Myocyte (in vitro differentiated cells): ENCODE results near the gene CSF1R. TPM values are rescaled to one million over a fixed set of nuclear protein-coding genes. Genes with fewer than 3 reads are reported as not detected.

ENCODE experiments used
- DNase-seq: peaks from one replicate; pipeline ENCODE4 v3.0.0-alpha.2; 2012; ENCODE audit warnings: low read depth
- polyA plus RNA-seq: library from polyadenylated mRNA; unstranded; fragments of >200 nt; gene quantifications from one replicate; pipeline ENCODE4 v1.2.1, GENCODE V29; 2012; ENCODE audit warnings: missing spikeins
- total RNA-seq: library from RNA; depleted of rRNA; stranded (reverse); fragments of >200 nt; gene quantifications from 2 replicates; pipeline ENCODE4 v1.2.3, GENCODE V29; 2014

Gene CSF1R
- total RNA-seq = not detected in 2 replicates
- 0.78 TPM for polyA plus RNA-seq

DNA sequence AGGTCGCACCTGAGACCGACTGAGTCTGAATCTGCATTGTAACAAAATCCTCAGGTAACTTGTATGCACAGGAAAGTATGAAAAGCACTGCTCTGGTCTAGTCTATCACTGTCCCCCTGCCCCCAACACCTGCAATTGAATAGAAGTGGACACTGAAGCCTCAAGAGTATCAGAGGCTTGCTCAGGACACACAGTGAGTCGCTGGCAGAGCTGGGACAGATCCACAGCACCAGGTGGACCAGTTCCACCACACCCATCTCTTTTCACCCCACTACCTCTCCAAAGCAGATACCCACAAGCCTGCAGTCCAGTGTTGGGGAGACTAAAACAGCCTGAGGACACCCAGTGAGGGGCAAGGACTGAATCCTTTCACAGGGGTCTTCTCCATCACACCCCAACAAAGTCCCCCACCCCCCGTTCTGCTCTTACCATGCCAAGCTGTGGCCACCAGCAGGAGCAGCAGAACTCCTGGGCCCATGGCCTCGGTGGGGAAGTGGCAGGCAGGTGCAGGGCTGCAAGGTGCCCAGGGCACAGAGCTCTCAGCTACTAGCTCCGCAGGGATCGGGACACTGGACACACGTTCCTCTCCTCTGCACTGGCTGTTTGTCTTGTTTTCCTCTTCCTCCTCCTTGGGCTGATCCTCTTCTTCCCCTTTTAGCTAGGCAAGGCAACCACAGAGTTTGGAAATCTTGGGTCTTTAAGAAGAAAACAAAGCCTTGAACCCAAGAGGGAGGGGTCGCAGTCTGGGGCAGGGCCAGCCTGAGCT, at the start of gene CSF1R:
CSF1R (minus strand) TSS at position 605 of the 766 bp plus-strand sequence; CDS start at position 478, 127 bp downstream.
- no peak for DNase-seq

DNA sequence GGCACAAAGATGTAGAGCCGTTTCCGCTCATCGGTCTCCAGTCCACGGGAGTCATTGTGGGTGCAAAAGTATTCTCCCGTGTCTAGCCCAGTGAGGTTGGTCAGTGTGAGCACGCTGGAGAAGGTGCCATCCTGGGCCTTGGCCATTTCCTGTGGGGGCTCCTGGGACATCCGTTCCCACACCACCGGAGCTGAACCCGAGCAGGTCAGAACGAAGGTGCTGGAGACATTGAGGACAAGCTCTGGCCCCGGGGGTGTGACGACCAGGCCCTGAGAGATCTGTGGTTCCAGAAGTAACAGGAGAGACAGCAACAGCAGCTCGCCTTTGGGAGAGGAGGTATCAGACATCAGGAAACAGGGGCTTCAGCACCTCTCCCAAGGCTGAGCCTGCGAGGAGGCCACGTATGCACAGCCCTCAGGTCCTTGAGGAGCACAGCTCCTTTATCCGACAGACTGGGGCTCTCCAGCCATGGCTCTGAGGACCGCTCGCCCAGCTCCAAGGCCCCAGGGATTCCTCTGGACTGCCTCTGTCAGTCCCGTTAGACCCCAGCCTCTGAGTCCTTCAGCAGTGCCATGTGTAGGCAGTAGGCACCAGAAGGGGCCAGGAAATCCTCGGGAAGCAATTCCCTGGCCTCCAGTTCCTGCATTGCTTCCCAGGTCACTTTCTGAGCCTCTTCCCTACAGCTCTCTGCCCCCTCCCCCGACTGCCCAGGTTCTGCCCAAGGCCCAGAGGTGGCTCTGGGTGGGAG, 49.4 kb upstream of the CSF1R start:
- DNase-seq = no peak

DNA sequence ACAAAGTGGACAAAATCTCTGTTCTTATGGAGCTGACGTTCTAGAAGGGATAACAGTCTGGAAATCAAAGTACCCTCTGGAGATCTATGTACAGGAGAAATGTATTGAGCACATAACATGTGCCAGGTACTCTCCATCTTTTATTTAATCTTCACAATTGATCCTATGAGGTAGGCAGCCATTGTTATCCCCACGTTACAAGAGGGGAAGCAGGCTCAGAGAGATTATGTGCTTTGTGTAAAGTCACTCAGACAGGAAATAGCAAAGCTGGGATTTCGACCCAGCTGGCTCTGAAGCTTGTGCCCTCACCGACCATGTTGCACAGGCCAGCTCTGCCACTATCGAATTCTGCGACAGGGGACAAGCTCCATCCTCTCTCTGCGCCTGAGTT, 47.8 kb upstream of the CSF1R start:
- DNase-seq = no peak

DNA sequence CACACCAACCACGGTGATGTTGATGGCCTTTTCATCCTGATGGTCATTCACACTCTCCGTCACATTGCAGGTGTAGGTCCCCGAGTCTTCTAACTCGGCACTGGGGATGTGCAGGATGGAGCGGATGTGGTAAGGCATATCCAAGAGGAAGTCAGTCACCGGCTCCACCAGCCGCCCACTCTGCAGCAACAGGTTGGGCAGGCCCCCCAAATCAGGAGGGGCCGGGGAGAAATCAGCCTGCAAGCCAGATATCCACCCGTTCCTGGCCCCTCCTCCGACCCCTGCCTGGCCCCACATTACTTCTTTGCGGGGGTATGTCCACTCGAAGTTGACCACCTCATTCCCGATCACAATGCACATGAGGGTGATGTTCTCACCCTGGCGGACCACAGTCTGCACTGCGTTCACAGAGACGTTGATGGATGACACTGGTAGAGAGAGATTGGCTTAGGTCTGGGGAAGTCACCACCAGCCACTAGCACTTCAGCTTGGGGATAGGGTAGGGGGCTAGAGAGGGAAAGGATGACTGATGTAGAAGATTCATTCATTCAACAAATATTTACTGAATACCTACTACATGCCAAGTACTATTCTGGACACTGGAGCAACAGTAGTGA, 47.3 kb upstream of the CSF1R start:
- no peak for DNase-seq

DNA sequence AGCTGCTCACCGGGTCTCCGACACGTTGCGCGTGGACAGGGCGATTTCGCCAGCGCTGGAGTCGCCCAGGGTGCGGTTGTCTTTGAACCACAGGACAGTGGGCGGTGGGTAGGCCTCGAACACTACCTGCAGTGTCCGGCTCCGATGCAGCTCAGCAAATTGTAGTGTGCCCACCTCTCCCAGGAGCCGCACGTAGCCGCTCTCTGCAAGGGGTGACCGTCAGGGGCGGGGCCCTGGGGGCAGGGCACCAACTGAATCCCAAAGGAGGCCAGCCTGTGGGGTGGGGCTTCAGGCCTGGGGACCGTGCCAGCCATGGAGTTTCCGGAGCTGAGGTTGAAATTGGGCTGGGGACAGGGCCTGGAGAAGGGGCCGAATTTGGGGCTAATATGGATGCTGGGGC, 46.4 kb upstream of the CSF1R start:
- no peak for DNase-seq

DNA sequence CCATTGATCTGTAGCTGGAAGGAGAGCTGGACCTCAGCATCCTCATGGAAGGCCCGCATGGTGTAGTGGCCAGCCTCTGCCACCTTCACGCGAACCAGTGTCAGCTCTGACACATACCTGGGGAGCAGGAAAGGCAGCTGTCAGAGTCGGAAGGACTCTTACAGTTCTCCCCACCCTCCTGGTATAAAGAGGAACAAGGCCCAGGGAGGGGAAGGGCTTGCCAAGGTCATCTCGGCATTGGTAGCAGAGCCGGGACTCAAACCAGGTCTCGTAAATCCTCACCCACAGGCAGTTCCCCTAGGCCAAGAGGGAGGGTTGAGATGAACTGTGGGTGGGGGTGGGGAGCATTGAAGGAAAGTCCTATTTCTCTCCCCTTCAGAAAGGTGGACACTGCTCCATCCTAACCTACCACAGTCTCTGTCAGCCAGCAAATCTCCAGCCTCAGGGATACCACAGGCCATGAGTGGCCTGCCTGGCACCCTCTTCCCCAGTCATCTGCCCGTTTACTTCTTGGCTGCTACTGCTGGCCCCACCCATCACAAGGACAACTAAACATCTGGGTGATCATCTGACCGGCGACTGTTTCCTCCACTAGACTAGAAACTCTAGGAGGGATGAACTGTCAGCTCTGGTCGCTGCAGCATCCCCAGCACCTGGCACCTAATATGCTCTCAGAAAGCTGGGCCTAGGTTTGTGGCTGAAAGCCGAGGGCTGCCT, 45.8 kb upstream of the CSF1R start:
- DNase-seq = no peak

DNA sequence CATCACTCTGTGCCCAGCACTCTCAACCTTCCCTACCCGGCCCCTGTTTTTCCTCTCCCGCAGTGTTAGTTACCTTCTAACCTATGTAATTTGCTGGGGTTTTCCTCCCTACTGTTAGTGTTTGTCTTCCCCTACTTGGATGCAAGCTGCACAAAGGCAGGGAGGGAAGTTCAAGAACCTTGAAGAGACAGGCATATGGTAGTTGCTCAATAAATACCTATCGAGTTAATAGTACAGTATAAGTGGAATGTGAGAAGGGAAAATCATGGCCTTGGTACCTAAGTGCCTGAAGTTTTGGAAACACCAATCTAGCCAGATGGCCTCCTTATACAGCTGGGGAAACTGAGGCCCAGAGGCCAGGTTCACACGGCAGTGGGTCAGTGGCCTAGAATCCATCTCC, 45.1 kb upstream of the CSF1R start:
- no peak for DNase-seq

DNA sequence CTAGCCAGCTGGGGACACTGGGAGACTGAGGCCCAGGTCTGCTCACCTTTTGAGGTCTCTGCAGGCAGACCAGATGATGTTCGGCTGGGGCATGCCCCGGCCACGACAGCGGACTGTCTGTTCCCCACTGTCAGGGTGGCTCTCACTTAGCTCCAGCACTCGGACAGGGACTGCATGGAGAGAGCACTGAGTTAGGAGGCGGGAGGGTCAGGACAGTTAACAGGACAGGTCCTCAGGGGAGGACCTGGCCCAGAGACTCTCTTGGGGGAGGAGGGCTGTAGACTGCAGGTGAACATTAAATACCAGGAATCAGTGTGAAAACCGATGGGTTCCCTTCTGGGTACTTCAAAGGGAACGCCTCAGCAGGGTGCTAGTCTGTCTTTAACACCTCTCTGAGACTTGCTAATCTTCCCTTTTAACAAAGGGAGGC, 44.2 kb upstream of the CSF1R start:
- DNase-seq = no peak

DNA sequence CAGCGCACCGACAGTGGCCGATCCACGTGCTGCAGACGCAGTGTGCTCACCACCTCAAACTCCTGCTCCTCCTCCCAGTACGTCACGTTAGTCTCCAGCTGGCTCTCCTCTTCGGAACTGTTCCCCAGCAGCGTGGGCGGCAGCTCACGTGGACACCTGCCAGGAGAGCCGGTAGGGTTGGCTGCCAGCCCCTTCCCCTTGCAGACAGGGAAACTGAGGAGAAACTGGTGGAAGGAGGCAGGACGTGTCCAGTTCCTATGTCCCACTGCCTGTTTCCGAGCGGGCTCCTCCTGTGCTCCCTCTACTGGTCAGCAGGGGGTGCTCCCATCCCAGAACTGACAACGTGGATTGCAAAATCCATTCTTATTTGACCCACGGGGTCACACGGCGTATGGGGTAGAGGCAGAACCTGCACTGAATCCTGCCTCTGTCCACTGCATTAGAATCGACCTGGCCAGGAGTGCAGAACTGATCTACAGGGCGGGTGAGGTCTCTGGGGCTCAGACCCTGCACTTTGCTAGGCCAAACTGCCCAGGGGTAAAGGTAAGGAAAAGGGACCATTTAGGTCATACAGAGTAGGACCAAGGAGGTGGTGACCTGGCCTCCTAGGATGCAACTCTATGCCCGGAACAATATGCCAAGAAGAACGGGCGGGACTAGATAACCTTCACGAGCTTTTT, 43.6 kb upstream of the CSF1R start:
- DNase-seq = peak; percentile 72

DNA sequence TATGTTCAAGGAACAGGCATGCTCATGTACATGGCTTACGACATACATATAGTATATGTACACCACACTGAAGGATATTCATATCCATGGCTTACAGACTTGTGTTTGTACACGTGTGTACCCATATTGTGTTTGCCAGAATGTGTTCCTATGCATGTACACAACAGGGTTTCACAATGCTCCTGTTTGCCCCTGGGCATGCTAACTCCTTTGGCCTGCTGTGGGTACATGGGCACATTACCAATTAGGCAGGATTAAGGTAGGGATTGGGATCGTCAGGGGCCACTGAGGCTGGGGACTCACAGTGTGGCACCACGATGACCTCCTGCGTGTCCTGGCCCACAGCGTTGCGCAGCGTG, 43.1 kb upstream of the CSF1R start:
- no peak for DNase-seq

DNA sequence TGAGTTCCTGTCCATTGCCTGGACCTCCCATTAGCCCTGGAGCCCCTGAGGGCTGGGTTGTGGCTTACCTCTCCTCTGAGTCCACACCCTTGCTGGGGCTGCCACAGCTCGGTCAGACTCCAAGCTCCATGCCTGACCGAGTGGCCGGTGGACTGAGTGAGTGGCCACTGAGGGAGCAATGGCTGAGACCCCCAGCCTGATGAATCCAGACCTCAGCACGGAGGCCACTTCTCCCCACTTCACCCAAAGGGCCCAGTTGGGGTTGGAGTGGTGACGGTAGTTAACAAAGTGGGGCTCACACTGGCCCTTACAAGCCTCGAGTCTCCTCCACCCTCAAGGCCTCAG, 40.5 kb upstream of the CSF1R start:
- no peak for DNase-seq

DNA sequence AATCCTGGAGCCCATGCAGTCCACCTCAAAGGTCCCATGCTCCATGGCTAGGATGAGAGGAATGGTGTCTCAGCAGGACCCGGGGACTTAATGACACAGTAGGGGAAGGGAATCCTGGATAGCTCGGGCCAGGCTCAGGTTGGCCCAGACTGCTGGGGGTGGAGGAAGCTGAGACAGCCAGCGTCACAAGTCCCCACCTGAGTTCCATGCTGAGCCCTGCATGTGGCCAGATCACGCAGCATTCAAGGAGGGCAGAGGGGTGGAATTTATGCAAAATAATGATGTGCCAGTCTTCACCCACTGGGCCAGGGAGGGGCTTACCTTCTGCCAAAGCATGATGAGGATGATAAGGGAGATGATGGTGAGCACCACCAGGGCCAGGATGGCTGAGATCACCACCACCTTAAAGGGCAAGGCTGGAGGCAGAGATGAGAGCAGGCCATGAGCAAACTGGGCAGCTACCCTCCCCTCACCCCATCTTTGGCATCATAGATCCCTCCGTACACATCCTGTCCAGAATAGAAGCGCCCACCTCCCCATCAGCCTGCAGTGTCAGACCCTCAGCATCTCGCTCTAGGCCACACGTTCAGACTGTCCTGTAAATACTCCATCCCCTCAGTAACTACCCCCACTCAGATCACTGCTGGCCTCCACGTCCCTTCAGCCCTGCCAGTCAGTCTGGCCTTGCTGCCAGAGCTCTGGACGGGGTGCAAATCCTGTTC, 40.0 kb upstream of the CSF1R start:
- DNase-seq = no peak

DNA sequence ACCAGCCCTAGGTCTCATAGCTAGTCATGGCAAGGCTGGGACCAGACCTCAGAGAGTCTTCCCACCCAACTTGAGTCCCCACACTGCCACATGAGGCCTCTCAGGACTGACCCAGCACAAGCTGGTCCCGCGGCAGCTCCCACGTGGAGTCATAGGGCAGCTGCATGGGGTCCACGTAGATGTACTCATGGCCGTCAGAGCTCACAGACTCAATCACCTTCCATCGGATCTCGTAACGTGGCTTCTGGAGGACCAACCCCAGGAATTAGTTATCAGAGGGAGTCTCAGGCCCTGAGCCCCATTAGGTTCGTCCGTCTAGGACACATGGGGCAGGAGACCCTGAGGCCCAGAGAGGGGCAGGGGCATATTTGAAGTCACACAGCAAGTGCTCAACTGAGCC, 39.0 kb upstream of the CSF1R start:
- DNase-seq = no peak

DNA sequence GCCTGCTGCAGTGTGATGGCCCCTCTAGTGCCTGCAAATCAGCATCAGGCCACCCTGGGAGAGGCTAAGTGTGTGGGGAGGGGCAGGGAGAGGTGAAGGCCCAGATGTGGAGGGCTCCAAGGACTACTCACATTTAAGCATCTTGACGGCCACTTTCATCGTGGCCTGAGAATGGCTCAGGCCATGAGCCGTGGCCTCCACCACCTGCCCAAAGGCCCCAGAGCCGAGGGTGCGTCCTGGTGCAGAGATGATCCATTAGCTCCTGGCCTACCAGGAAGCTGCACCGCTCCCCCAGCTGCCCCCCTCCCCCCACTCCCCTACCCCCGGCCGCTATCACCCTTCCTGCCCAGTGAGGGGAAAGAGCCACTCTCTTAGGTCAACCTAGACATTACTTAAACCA, 38.2 kb upstream of the CSF1R start:
- DNase-seq = no peak

DNA sequence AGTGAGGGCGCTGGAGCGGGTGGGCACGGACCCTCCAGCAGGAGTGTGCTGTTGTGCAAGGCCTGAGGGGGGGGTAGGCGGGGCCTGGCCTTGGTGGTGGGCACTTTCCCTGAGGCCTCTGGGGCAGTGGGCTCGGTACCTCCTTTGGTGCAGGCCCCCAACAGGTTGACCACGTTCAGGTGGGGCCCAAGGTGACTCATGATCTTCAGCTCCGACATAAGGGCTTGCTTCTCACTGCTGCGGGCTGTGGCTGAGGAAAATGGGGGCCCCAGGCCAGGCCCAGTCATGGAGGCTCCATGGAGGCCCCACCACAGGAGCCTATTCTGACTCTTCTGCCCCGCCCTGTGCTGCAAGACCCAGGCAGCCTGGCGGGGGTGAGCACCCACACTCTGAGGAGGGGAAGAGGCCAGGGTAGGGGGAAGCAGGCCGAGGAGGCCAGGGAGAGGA, 37.8 kb upstream of the CSF1R start:
- DNase-seq = no peak

DNA sequence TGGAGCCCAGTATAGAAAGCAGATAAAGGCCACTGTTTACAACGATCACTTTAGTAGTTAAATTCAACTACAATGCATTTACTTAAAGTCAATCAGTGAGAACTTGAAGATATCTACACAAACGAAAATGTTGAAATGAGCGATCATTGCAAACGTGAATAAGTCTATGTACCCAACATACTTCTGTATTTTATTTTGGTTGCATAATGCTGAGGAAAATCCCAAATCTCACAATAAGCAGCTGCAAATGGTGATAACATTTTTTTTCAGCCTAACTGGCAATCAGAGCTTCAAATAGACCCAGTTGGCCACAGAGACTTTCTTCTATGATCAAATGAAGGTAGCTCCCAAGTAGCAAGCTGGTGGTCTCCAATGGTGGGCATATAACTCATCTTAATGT, 37.2 kb upstream of the CSF1R start:
- no peak for DNase-seq

DNA sequence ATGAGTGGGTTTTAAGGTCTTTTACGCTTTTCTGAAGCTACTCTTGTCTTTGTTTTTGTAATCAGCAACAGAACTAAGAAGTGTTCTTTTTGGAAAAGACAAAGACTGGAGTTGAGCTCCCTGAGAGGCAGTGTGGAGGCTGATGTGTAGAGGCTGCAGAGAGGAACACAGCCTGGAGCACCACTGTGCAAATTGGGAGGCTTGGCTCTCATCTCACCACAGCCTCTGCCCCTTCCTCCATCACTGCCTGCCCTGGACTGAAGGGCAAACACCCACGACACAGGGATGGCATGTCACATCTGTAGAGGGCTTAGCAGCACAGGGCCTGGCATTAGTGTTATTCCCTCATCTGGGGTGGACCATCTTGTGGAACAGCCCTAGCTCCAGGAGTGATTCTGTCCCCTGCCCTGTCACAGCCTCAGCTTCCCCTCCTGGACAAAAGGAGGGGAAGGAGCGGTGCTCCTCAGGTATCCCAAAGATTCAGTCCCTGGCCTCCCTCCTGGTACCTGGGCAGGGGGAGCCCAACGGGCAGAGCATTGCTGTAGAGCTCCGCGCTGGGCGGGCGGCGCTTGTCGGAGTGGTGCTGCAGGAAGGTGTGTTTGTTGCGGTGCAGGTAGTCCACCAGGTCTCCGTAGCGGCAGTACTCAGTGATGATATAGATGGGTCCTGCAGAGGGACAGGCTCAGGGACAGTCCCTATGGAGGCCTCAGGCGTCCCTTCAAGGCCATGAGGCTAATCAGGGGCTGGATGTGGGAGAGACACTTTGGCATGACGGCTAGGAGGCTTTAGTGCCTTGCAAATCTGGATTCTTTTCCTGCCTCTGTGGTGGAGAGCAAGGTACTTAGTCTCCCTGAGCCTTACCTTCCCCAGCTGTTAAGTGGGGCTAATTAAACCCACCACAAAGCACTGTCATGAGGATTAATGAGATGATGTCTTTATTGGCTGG, 36.5 kb upstream of the CSF1R start:
- DNase-seq = no peak

DNA sequence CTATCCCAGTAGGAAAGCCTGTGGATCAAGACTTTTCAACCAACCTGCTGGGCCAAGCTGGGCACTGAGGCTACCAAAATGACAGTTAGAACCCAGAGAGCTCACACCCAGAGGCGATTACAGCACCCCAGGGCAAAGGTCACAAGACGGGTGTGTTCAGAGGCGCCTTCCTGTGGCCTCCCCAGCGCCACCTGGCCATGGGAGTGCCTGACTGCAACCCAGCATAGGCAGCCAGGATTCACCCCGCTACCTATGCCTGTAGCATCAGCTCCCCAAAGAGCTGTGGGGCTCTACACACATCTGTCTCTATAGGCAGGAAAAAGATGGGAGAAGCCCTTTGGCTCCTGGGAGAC, 35.8 kb upstream of the CSF1R start:
- no peak for DNase-seq

DNA sequence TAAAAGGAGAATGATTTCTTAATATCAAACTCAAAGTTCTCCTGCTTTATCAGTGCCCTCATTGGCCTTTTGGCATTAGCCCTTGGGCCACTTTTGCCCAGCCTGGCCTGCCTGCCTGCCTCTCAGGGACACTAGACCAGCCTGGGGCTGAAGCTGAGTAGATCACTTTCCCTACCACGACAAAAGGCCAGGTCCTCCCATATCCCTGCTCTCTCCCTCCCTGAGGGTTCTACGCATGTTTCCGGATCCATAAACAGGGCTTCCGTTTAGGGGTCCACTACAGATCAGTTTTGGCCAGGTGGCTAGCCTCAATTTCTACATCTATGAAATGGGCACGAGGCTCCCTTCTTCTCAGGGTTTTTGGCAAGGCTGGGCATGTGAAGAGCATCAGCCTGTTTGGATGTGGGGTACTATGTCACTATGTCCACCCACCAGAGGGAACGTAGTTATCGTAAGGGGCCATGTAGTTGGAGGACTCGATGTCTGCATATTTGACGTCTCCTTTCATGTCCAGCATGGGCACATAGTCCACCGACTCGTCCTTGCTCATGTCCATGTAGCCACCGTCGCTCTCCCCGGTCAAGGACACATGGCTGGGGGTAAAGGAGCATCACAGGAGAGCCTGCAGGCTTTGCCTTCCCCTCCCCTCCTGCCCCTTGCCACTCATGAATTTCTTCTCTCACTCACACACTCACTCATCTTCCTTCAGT, 35.2 kb upstream of the CSF1R start:
- DNase-seq = no peak
